Hematopoietic multipotent progenitor cell treated with erythropoietin and hydrocortisone succinate and interleukin-3 and kit ligand, for 8 days (in vitro differentiated cells): ENCODE measurements around the gene TSPAN10.

Source experiments
- DNase-seq: peaks from one replicate; pipeline ENCODE4 v3.0.0-alpha.2; 2015

TSPAN10 gene

GRCh38 chr17:81665205-81666091 is 28.5 kb downstream of the TSPAN10 start:
- peak; percentile 69 for DNase-seq

GRCh38 chr17:81666092-81666341 is 29.0 kb downstream of the TSPAN10 start:
- no peak for DNase-seq

- peak; percentile 96 for DNase-seq
Observed at GRCh38 chr17:81666342-81667191, 29.6 kb downstream of the TSPAN10 start, which contains the start of the genes CCDC137 and OXLD1. Gene CCDC137, plus strand, starts transcription at chr17:81666737. Its CDS starts 30 bp downstream, at chr17:81666767. Gene OXLD1, minus strand, starts transcription at chr17:81666605. Its CDS starts 28 bp downstream, at chr17:81666577.

- DNase-seq = peak; percentile 50
Observed at GRCh38 chr17:81667754-81668153, 30.8 kb downstream of the TSPAN10 start.

- no peak for DNase-seq
Observed at GRCh38 chr17:81672504-81672903, 35.5 kb downstream of the TSPAN10 start.

GRCh38 chr17:81672954-81673353 is 36.0 kb downstream of the TSPAN10 start:
- no peak for DNase-seq

DNA sequence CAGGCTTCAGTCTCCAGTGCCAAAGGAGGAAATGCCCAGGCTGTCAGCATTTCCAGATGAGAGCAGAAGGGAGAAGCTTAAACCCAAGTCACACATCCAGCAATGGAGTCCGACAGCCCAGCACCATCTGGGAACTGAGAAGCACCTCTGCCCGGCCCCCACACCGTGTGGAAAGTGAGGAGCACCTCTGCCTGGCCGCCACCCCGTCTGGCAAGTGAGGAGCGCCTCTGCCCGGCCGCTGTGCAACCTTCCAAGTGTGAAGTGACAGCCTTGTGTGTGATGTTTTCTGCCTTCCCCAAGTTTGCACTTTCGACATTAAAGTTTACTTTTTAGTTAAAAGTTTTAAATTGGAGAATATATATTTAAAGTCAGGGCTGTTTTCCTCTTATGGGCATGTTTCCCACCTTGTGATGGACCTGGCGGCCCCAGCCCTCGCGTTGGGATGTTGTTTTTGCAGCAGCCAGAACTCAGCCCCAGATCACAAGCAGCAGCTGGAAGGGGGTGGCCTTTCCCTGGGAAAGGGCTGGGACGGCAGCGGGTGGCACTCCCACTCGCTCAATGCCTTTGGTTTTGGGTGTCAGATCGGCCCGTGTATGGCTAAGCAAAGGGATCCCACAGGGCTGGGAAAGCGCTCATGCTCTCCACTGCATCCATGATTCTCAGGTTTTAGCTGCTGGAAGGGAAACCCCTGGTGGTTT is 36.7 kb downstream of the TSPAN10 start:
- DNase-seq = no peak

DNA sequence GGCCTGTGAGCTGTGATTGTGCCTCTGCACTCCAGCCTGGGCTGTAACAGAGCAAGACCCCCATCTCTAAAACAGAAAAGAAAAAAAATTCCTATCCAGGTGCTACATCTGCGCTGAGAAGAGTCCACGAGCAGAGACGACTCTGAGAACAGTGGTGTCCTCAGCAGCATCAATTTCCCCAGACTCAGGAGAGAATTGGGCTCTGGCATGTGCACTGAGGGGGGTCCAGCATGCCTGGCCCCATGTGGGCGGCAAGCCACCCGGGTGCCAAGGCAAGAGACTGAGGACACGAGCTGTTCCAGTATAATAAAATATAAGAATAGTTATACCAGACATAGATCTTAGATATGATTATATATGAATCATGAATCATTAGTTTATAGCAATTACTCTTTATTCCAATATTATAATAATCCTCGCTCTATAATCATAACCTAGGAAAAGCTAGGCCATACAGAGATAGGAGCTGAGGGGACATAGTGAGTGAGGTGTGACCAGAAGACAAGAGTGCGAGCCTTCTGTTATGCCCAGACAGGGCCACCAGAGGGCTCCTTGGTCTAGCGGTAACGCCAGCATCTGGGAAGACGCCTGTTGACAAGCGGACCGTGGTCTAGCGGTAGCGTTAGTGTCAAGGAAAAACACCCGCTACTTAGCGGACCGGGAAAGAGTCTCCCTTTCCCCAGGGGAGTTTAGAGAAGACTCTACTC is 38.7 kb downstream of the TSPAN10 start:
- DNase-seq = peak; percentile 44

DNA sequence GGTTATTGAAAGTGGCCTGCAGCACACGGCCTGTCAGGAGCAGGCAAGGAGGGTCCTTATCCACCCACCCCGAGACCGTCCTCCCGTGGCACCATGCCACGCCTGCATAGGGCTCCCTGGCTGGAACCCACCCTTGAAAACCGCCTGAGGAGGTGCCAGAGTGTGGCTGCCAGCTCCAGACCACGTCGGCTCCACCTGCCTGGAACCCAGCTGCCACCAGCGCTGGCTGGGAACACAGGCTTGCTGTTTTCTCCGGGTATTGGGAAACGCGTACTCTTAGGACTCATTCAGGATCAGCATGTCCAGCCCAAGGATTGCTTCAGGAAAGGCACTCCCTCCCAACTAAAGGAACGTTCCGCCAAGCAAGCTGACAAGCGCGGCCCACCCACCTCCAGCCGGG is 39.9 kb downstream of the TSPAN10 start:
- no peak for DNase-seq

DNA sequence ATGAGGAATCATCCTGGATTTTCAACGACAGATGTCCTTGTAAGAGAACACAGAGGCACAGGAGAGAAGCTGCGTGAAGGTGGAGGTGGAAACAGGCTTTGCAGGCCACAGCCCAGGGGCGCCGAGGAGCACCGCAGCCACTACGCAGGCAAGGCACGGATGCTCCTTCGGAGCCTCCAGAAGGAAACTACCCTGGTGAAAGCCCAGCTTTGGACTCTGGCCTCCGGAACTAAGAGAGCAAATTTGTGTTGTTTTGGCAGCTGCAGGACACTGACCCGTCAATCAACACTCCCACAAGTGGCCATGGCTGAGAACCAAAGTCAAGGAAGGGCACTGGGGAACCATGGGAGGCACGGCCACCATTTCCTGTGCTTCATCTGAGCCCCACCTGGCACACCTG is 43.2 kb downstream of the TSPAN10 start:
- DNase-seq = no peak

DNA sequence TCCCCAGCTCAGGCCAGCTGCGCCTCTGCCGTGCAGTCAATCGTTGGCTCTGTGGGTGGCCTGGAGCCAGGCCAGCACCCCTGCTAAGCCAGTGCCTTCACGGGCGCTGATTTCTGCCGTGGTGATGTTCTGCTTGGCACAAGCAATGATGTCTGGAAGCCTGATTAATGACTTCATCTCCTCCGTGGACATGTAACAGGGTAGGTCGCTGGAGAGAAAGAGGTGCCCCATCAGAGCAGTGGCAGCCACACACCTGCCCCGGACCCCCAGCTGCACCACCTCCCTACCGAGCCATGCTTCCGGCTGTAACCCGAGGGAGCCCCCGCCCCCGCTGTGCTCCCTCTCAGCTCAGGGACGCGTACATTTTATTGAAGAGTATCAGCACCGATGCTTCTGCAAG is 44.7 kb downstream of the TSPAN10 start:
- DNase-seq = no peak

GRCh38 chr17:81682565-81683207 is 45.7 kb downstream of the TSPAN10 start:
- DNase-seq = no peak

DNA sequence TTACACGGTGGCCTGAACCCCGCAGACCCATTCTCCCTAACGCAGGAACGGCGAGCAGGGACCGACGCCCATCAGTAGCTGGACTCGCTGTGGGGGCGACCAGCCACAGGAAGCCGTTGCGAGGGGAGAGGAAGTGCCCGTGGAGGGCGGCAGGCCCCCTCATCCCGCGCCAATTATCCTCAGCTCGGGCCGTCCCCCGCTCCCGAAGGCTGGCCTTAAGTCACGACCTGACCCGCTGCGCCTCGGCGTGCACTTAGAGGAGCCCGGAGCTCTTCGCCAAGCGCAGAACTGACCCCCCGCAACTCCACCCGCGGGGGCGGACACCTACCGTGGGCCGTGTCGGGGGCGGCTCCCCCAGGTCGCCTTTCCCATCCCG is 46.2 kb downstream of the TSPAN10 start:
- DNase-seq = peak; percentile 20

DNA sequence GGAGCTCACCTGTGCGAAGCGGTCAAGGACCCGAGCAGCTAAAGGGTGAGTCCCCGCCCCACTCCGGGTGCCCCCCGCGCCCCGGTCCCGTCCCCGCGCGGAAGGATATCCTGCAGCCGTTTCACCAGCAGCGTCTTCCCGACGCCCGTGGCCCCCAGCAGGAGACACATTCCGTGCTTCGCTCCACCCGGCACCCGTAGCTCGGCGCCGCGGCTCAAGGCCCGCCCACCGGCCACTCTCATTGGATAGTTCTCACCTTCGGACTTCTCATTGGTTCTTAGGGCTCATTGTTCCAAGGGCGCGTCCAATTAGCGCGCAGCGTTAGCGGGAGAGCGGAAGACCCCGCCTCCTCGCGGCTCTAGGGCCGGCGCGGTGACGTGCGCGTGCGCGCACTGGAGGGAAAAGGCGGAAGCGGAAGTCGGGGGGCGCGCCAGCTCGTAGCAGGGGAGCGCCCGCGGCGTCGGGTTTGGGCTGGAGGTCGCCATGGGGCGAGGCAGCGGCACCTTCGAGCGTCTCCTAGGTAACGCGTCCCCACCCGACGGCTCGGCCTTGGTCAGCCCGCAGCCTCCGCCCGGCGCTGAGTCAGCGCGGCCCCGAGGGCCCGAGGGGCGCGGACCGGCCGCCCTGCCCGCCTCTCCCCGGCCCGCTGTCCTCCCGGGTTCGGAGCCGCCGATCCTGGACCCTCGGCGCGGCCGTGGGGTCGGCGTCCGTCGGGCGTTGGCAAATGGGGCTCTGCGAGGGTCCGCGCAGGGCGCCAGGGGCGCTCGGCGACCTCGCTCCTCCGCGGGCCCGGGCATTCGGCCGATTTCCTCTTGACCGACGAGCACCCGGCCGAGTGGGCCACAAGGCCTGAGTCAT is 46.8 kb downstream of the TSPAN10 start, which contains the start of the genes ARL16 and HGS:
TSS of gene ARL16 (minus strand) at position 214 of the 858 bp plus-strand sequence. CDS start at position 170, 44 bp downstream.
TSS of gene HGS (plus strand) at position 428 of the 858 bp plus-strand sequence. CDS start at position 484, 56 bp downstream.
- DNase-seq = peak; percentile 99

- peak; percentile 37 for DNase-seq
Observed at GRCh38 chr17:81684442-81684911, 47.5 kb downstream of the TSPAN10 start.

- no peak for DNase-seq
Observed at GRCh38 chr17:81685108-81685507, 48.1 kb downstream of the TSPAN10 start.

GRCh38 chr17:81686614-81687013 is 49.6 kb downstream of the TSPAN10 start:
- DNase-seq = no peak

- no peak for DNase-seq
Observed at GRCh38 chr17:81687770-81688541, 51.0 kb downstream of the TSPAN10 start.

DNA sequence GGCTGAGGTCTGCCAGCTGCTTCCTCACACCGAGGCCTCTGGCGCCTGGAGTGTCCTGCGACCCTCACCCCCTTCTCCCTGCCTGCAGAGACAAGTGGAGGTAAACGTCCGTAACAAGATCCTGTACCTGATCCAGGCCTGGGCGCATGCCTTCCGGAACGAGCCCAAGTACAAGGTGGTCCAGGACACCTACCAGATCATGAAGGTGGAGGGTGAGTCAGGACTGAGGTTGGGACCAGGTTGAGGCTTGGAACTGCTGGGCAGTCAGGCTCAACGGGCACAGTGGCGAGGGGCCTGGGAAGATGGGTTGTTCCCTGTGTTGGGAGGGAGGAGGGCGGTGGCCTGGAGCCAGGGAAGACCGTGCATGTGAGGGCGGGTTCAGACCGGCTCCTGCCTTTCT is 51.6 kb downstream of the TSPAN10 start:
- DNase-seq = no peak

DNA sequence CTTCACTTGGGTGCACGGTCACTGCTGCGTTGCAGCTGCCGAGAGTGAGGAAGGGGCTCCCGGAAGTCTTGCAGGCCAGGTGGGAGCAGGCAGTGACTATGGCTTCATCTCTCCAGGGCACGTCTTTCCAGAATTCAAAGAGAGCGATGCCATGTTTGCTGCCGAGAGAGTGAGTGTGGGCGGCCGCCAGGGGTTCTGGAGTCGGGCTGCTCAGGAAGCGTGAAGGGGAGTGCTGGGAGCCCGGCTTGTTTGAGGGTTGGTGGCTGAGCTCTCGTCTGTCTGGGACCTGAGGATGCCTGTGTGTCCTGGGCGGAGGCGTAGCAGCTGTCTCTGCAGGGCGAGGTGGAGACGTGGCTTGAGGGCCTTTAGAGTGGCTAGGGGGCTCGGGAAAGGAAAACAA is 53.1 kb downstream of the TSPAN10 start:
- DNase-seq = no peak
